HepG2 (cell line): ENCODE data around the gene CSK. TPM values are rescaled to one million over a fixed set of nuclear protein-coding genes. Genes with fewer than 3 reads are reported as not detected.

Experiments
- ATAC-seq: fragments of 200-7000 bp; cut with Tn5 transposase; 3 replicates; pipeline ENCODE4 v1.9.1; 2020; ENCODE audit warnings: mild to moderate bottlenecking, moderate library complexity
- BruUV-seq: library from RNA; stranded (reverse); fragments of 400-500 nt; replicated peaks from 2 replicates; lab custom pipeline; 2021; lab: Mats Ljungman, UMichigan
- CTCF ChIA-PET: fragments of 300-600 bp; formaldehyde crosslinking; extraction: SDS; loops from one replicate; lab custom pipeline; 2021; ENCODE audit warnings: low total read pairs, inconsistent platforms, low intra/inter-chr PET ratio; lab: Yijun Ruan, JAX
- POLR2A ChIA-PET: fragments of 350-600 bp; sonication (Branson Sonifier 250); formaldehyde crosslinking; loops from one replicate; lab custom pipeline; 2020; ENCODE audit warnings: antibody characterized with exemption, inconsistent platforms; lab: Yijun Ruan, JAX
- DNase-seq: peaks from one replicate; pipeline ENCODE4 v3.0.0-alpha.2; 2015; ENCODE audit warnings: low spot score
- FAIRE-seq: peaks from 3 replicates; lab custom pipeline; 2011; peaks lifted over from hg19 to GRCh38; lab: Jason Lieb, UNC
- H2AFZ ChIP-seq: one replicate; pipeline ENCODE4 v1.6.1; 2011; ENCODE audit warnings: low read length, inconsistent platforms
- H3K27ac ChIP-seq: fragments of 300-600 bp; 3 replicates; pipeline ENCODE4 v1.8.0; 2011; ENCODE audit warnings: mixed run types, mild to moderate bottlenecking, mixed read lengths, low read length, inconsistent platforms; ENCODE audit not compliant: insufficient read depth; ENCODE audit errors: extremely low read length
- H3K27me3 ChIP-seq, 2 experiments: fragments of 200-600 bp in 1 of 2; 2 replicates in 1 of 2; 3 replicates in 1 of 2; pipeline versions ENCODE4 v1.6.0 to v1.8.0; 2011; ENCODE audit warnings: low read length in 2 of 2, mild to moderate bottlenecking in 2 of 2, moderate library complexity in 2 of 2, inconsistent platforms in 1 of 2; ENCODE audit not compliant: insufficient read depth in 2 of 2, control insufficient read depth in 1 of 2
- H3K36me3 ChIP-seq, 2 experiments: fragments of 200-600 bp in 1 of 2; replicated peaks in 1 of 2; 2 replicates in 1 of 2; 3 replicates in 1 of 2; pipeline versions ENCODE4 v1.5.1 to v1.8.0; 2011; ENCODE audit warnings: low read length in 2 of 2, inconsistent platforms in 1 of 2; ENCODE audit not compliant: insufficient read depth in 2 of 2, control insufficient read depth in 1 of 2
- H3K4me1 ChIP-seq: 2 replicates; pipeline ENCODE4 v1.5.1; 2012; ENCODE audit warnings: low read length, inconsistent platforms; ENCODE audit not compliant: insufficient read depth
- H3K4me2 ChIP-seq: 2 replicates; pipeline ENCODE4 v1.6.0; 2011; ENCODE audit warnings: low read depth, low read length, inconsistent platforms
- H3K4me3 ChIP-seq, 3 experiments: fragments of 200-600 bp in 1 of 3; sonication (generic), shearing (Covaris generic) in 1 of 3; replicated peaks in 1 of 3; 2 replicates each; pipeline ENCODE4 v1.5.1; 2011 to 2016; ENCODE audit warnings: low read length in 3 of 3, inconsistent platforms in 2 of 3, low read depth in 2 of 3, mild to moderate bottlenecking in 2 of 3, control low read depth in 1 of 3, mixed read lengths in 1 of 3; ENCODE audit not compliant: insufficient read depth in 1 of 3
- H3K79me2 ChIP-seq: one replicate; pipeline ENCODE4 v1.6.1; 2011; ENCODE audit warnings: low read length, inconsistent platforms; ENCODE audit not compliant: insufficient read depth
- H3K9ac ChIP-seq: 2 replicates; pipeline ENCODE4 v1.6.0; 2011; ENCODE audit warnings: mild to moderate bottlenecking, low read depth, low read length, inconsistent platforms; ENCODE audit not compliant: insufficient read depth
- H3K9me3 ChIP-seq: 2 replicates; pipeline ENCODE4 v1.5.1; 2012; ENCODE audit warnings: mild to moderate bottlenecking, low read length
- H4K20me1 ChIP-seq: 2 replicates; pipeline ENCODE4 v1.6.0; 2011; ENCODE audit warnings: inconsistent platforms, mild to moderate bottlenecking, low read length, moderate library complexity; ENCODE audit not compliant: insufficient read depth
- ATF3 ChIP-seq: sonication (generic); formaldehyde crosslinking; IDR thresholded peaks from 2 replicates; pipeline ENCODE4 v1.4.0; 2020; ENCODE audit warnings: missing genetic modification reagents
- GFI1 ChIP-seq: sonication (generic); formaldehyde crosslinking; IDR thresholded peaks from 2 replicates; pipeline ENCODE4 v1.5.0; 2020; ENCODE audit warnings: missing genetic modification reagents, mild to moderate bottlenecking, borderline replicate concordance
- MED13 ChIP-seq: sonication (generic); formaldehyde crosslinking; IDR thresholded peaks from 2 replicates; pipeline ENCODE4 v1.5.0; 2020; ENCODE audit warnings: missing genetic modification reagents
- MEIS2 ChIP-seq: sonication (generic); formaldehyde crosslinking; IDR thresholded peaks from 2 replicates; pipeline ENCODE4 v1.9.0; 2021; ENCODE audit warnings: mild to moderate bottlenecking, missing genetic modification reagents
- NFKBIZ ChIP-seq: IDR thresholded peaks from 2 replicates; pipeline ENCODE4 v1.6.1; 2018; ENCODE audit warnings: missing genetic modification reagents, missing compliant biosample characterization
- TBX2 ChIP-seq: sonication (generic); formaldehyde crosslinking; IDR thresholded peaks from 2 replicates; pipeline ENCODE4 v1.5.0; 2020; ENCODE audit warnings: missing genetic modification reagents, mild to moderate bottlenecking, borderline replicate concordance
- TSC22D2 ChIP-seq: sonication (generic); formaldehyde crosslinking; IDR thresholded peaks from 2 replicates; pipeline ENCODE4 v1.5.1; 2020; ENCODE audit warnings: missing genetic modification reagents, mild to moderate bottlenecking, borderline replicate concordance
- ZKSCAN5 ChIP-seq: sonication (generic); formaldehyde crosslinking; IDR thresholded peaks from 2 replicates; pipeline ENCODE4 v1.5.1; 2020; ENCODE audit warnings: mild to moderate bottlenecking, missing genetic modification reagents
- ZNF251 ChIP-seq: sonication (generic); formaldehyde crosslinking; IDR thresholded peaks from 2 replicates; pipeline ENCODE4 v1.9.0; 2021; ENCODE audit warnings: mild to moderate bottlenecking, missing genetic modification reagents
- ZNF441 ChIP-seq: sonication (generic); formaldehyde crosslinking; IDR thresholded peaks from 2 replicates; pipeline ENCODE4 v1.7.0; 2021; ENCODE audit warnings: missing genetic modification reagents, borderline replicate concordance
- WGBS: methylation state at CpG from one replicate; pipeline ENCODE4 v1.1.6; 2017; ENCODE audit warnings: low lambda C conversion rate; 5-methylcytosine and 5-hydroxymethylcytosine counted together
- in situ Hi-C: cut with HindIII; loops from 2 replicates; pipeline ENCODE4 v1.10.0; 2017; ENCODE audit warnings: low pct_unique_long_range_greater_than_20kb; ENCODE audit not compliant: extremely low pct_ligation_motif_present
- intact Hi-C: fragments of 100-400 bp; cut with micrococcal nuclease; formaldehyde crosslinking; loops from one replicate; pipeline ENCODE4 v1.10.0; 2022; ENCODE audit not compliant: unreplicated experiment
- polyA plus RNA-seq, 8 experiments: library from polyadenylated mRNA; depleted of rRNA in 3 of 8; stranded (reverse) in 7 of 8; unstranded in 1 of 8; fragments of >200 nt; fragmentation: Illumina TruSeq in 4 of 8; extraction: Trizol in 4 of 8; gene quantifications; 2 replicates each; pipeline versions ENCODE4 v1.2.1 to v1.2.3, GENCODE V29; 2011 to 2016; ENCODE audit warnings: low read depth in 4 of 8, missing spikeins in 1 of 8, mixed read lengths in 1 of 8; ENCODE audit not compliant: insufficient read depth in 1 of 8
- total RNA-seq, 5 experiments: library from RNA; depleted of rRNA; stranded (reverse); fragments of >200 nt; fragmentation: Illumina TruSeq; extraction: Trizol; gene quantifications; 2 replicates each; pipeline ENCODE4 v1.2.3, GENCODE V29; 2016; ENCODE audit warnings: low read depth in 1 of 5
- TF ChIP-seq, protein P1 (sequence below): sonication (generic); formaldehyde crosslinking; IDR thresholded peaks from 2 replicates; pipeline ENCODE4 v1.4.0; 2020; ENCODE audit warnings: missing genetic modification reagents; ENCODE audit errors: not compliant biosample characterization
- TF ChIP-seq, protein P2 (sequence below): sonication (generic); formaldehyde crosslinking; IDR thresholded peaks from 2 replicates; pipeline ENCODE4 v1.5.0; 2020; ENCODE audit warnings: mild to moderate bottlenecking, missing genetic modification reagents, borderline replicate concordance

The CSK gene
- total and polyA plus RNA-seq, 2 of the 13 experiments (the other 11 are each of a cell fraction or from before 2014, with no cell fraction given) = 12.5 to 21.3 TPM

DNA sequence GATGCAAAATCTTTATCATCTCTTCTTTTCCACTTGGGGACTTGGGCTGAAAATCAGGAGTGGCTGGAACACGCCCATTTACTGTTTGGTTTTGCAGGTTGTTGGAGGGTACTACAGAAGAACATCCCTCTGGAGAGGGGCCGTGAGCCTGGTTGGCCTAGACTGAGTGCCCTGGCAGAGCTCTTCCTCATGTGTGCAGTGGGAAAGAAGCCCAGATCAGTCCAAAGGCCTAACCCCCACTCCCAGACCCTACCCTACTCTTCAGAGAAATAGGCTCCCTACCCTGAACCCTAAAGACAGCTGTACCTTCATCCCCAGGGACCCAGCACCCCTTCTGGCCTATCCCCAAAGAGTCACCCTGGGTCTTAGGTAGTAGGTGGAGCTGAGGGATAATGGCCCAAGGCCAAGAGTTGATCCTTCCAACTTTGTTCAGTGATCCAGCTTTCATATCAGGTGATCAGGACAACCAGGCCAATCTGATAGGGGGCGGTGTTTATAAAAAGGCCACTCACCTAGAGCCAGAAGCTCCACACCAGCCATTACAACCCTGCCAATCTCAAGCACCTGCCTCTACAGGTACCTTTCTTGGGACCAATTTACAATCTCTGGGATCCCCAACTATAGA, 33.4 kb upstream of the CSK start, which contains the start of gene CYP1A2:
TSS of gene CYP1A2 (plus strand) at position 524 of the 625 bp plus-strand sequence. CDS start 894 bp downstream, outside the sequence.
- no peak within 1 kb of the TSS for H3K9ac ChIP-seq
- H4K20me1 ChIP-seq = no peaks in the 10 kb centered on the region
- POLR2A ChIA-PET = interaction anchor here (1.6 kb wide), 1 partner anchor 23 kb away, joined by 3 read pairs; the partner anchor contains the start of gene CYP1A1
- WGBS = 78% methylated on average over 3 of the region's 3 CpGs
- intact Hi-C loops (no loop called here), in situ Hi-C loops (no loop called here)
- no peak for FAIRE-seq
- CTCF ChIA-PET = no interaction called here
- no peak for DNase-seq
- BruUV-seq = no TSS peak
- no peak within 1 kb of the TSS for H3K4me2 ChIP-seq
- H3K4me3 ChIP-seq = no peak within 1 kb of the TSS
- no peaks in the 10 kb centered on the region; a peak in 1 of 5 replicates for H3K27me3 ChIP-seq
- H3K79me2 ChIP-seq = no peaks in the 10 kb centered on the region
- no peak for ATAC-seq
- H3K4me1 ChIP-seq = peaks cover 27% of the 10 kb centered on the region
- H3K36me3 ChIP-seq = no peaks in the 10 kb centered on the region
- no peak within 1 kb of the TSS for H2AFZ ChIP-seq
- no peaks in the 10 kb centered on the region for H3K9me3 ChIP-seq
- TF ChIP-seq ZNF251 (CRISPR knock-in tag) (no peak), ATF3 (CRISPR knock-in tag) (no peak), MED13 (CRISPR knock-in tag) (no peak), ZKSCAN5 (CRISPR knock-in tag) (no peak), TSC22D2 (CRISPR knock-in tag) (no peak), NFKBIZ (CRISPR knock-in tag) (no peak), ZNF441 (CRISPR knock-in tag) (no peak), TBX2 (CRISPR knock-in tag) (no peak), MEIS2 (CRISPR knock-in tag) (no peak), GFI1 (CRISPR knock-in tag) (no peak)
- TF ChIP-seq, protein P1, sequence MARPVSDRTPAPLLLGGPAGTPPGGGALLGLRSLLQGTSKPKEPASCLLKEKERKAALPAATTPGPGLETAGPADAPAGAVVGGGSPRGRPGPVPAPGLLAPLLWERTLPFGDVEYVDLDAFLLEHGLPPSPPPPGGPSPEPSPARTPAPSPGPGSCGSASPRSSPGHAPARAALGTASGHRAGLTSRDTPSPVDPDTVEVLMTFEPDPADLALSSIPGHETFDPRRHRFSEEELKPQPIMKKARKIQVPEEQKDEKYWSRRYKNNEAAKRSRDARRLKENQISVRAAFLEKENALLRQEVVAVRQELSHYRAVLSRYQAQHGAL (CRISPR knock-in tag) = no peak
- TF ChIP-seq, protein P2, sequence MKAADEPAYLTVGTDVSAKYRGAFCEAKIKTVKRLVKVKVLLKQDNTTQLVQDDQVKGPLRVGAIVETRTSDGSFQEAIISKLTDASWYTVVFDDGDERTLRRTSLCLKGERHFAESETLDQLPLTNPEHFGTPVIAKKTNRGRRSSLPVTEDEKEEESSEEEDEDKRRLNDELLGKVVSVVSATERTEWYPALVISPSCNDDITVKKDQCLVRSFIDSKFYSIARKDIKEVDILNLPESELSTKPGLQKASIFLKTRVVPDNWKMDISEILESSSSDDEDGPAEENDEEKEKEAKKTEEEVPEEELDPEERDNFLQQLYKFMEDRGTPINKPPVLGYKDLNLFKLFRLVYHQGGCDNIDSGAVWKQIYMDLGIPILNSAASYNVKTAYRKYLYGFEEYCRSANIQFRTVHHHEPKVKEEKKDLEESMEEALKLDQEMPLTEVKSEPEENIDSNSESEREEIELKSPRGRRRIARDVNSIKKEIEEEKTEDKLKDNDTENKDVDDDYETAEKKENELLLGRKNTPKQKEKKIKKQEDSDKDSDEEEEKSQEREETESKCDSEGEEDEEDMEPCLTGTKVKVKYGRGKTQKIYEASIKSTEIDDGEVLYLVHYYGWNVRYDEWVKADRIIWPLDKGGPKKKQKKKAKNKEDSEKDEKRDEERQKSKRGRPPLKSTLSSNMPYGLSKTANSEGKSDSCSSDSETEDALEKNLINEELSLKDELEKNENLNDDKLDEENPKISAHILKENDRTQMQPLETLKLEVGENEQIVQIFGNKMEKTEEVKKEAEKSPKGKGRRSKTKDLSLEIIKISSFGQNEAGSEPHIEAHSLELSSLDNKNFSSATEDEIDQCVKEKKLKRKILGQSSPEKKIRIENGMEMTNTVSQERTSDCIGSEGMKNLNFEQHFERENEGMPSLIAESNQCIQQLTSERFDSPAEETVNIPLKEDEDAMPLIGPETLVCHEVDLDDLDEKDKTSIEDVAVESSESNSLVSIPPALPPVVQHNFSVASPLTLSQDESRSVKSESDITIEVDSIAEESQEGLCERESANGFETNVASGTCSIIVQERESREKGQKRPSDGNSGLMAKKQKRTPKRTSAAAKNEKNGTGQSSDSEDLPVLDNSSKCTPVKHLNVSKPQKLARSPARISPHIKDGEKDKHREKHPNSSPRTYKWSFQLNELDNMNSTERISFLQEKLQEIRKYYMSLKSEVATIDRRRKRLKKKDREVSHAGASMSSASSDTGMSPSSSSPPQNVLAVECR (CRISPR knock-in tag) = no peak
- no peak within 1 kb of the TSS for H3K27ac ChIP-seq
